Loucy (cell line): ENCODE measurements around the gene RNF41.

Source experiments
- H2AFZ ChIP-seq: fragments of 200-600 bp; sonication (generic); 2 replicates; pipeline ENCODE4 v1.6.0; 2016; ENCODE audit warnings: antibody characterized with exemption, mild to moderate bottlenecking, low read length, moderate library complexity
- H3F3A ChIP-seq: fragments of 200-600 bp; 2 replicates; pipeline ENCODE4 v1.6.0; 2016; ENCODE audit warnings: antibody characterized with exemption, low read depth, mild to moderate bottlenecking
- H3K27me3 ChIP-seq: fragments of 200-600 bp; sonication (generic); 2 replicates; pipeline ENCODE4 v1.6.1; 2014; ENCODE audit warnings: low read length, mild to moderate bottlenecking; ENCODE audit not compliant: insufficient read depth, poor library complexity, severe bottlenecking
- H3K36me3 ChIP-seq: fragments of 200-600 bp; sonication (generic); 2 replicates; pipeline ENCODE4 v1.6.1; 2016; ENCODE audit warnings: low read length; ENCODE audit not compliant: insufficient read depth
- H3K4me1 ChIP-seq: fragments of 200-600 bp; sonication (generic); 2 replicates; pipeline ENCODE4 v1.5.1; 2014; ENCODE audit warnings: low read length, mild to moderate bottlenecking; ENCODE audit not compliant: insufficient read depth, poor library complexity, severe bottlenecking
- H3K4me2 ChIP-seq: fragments of 200-600 bp; sonication (generic); 2 replicates; pipeline ENCODE4 v1.6.0; 2014; ENCODE audit warnings: antibody characterized with exemption, low read length, low read depth, mild to moderate bottlenecking; ENCODE audit not compliant: poor library complexity, severe bottlenecking
- H3K4me3 ChIP-seq: fragments of 200-600 bp; sonication (generic); 2 replicates; pipeline ENCODE4 v1.5.1; 2014; ENCODE audit warnings: low read length, mild to moderate bottlenecking, mixed read lengths; ENCODE audit not compliant: poor library complexity, severe bottlenecking
- H3K79me2 ChIP-seq: fragments of 200-600 bp; sonication (generic); 2 replicates; pipeline ENCODE4 v1.6.1; 2014; ENCODE audit warnings: low read length; ENCODE audit not compliant: insufficient read depth
- H3K9ac ChIP-seq: fragments of 200-600 bp; sonication (generic); 2 replicates; pipeline ENCODE4 v1.6.0; 2014; ENCODE audit warnings: mild to moderate bottlenecking, low read depth, low read length, moderate library complexity; ENCODE audit not compliant: poor library complexity, severe bottlenecking
- H3K9me2 ChIP-seq: fragments of 200-600 bp; sonication (generic); replicated peaks from 2 replicates; pipeline ENCODE4 v1.6.1; 2016; ENCODE audit warnings: low read depth, low read length, mixed read lengths
- H3K9me3 ChIP-seq: fragments of 200-600 bp; sonication (generic); 2 replicates; pipeline ENCODE4 v1.6.1; 2014; ENCODE audit warnings: mild to moderate bottlenecking, antibody characterized with exemption, low read length, low read depth; ENCODE audit not compliant: insufficient read depth
- H4K20me1 ChIP-seq: fragments of 200-600 bp; sonication (generic); 2 replicates; pipeline ENCODE4 v1.6.0; 2014; ENCODE audit warnings: antibody characterized with exemption, low read length, mild to moderate bottlenecking; ENCODE audit not compliant: insufficient read depth, poor library complexity, severe bottlenecking
- CTCF ChIP-seq: fragments of 200-600 bp; sonication (generic); conservative IDR thresholded peaks from 2 replicates; pipeline ENCODE4 v1.5.1; 2014; ENCODE audit warnings: mild to moderate bottlenecking, antibody characterized with exemption, low read length
- EZH2phosphoT487 ChIP-seq: fragments of 200-600 bp; IDR thresholded peaks from 2 replicates; pipeline ENCODE4 v1.6.1; 2018; ENCODE audit warnings: antibody characterized with exemption, mild to moderate bottlenecking, moderate library complexity, borderline replicate concordance

RNF41 gene

DNA sequence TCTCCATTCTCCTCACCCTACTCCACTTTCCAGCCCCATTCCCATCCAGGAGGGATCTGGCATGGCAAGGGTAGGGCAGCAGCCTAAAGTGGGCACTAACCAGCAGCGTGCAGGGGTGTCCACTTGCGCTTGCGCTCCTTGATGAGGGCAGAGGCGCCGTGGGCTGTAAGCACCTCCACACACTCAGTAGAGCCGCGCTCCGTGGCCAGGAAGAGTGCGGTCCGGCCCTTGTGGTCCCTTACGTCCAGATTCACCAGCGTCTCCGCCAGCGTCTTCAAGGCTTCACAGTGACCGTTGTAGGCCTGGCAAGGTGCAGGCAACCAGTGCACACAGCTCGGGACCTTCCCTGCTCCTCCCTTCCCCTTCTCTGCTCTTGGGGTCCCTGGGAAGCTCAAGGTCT lies 26.2 kb upstream of the RNF41 start:
- no peak overlapping the region for H2AFZ ChIP-seq
- peaks cover 66% of the 10 kb centered on the region; the same call in 1 of the 2 replicates for H3K36me3 ChIP-seq
- H3K4me1 ChIP-seq = no peaks in the 10 kb centered on the region
- H3K4me3 ChIP-seq = no peak overlapping the region
- TF ChIP-seq CTCF (no peak), EZH2phosphoT487 (no peak)
- H3F3A ChIP-seq = no peaks in the 10 kb centered on the region
- no peaks in the 10 kb centered on the region for H3K9me2 ChIP-seq
- H3K79me2 ChIP-seq = no peaks in the 10 kb centered on the region
- H3K9me3 ChIP-seq = no peaks in the 10 kb centered on the region
- H3K9ac ChIP-seq = no peak overlapping the region
- H3K27me3 ChIP-seq = no peaks in the 10 kb centered on the region
- no peak overlapping the region for H3K4me2 ChIP-seq
- no peaks in the 10 kb centered on the region for H4K20me1 ChIP-seq

GRCh38 chr12:56244494-56244893 lies 22.8 kb upstream of the RNF41 start:
- Histone ChIP-seq H3K9me3 (no peaks in the 10 kb centered on the region), H3K4me1 (no peaks in the 10 kb centered on the region), H3K9ac (no peak overlapping the region), H4K20me1 (no peaks in the 10 kb centered on the region), H3K4me2 (no peak overlapping the region), H3K36me3 (peaks cover 72% of the 10 kb centered on the region; the same call in 1 of the 2 replicates), H2AFZ (no peak overlapping the region), H3K9me2 (no peaks in the 10 kb centered on the region), H3K27me3 (no peaks in the 10 kb centered on the region), H3K4me3 (no peak overlapping the region), H3K79me2 (no peaks in the 10 kb centered on the region), H3F3A (no peaks in the 10 kb centered on the region)
- TF ChIP-seq EZH2phosphoT487 (no peak), CTCF (no peak)

DNA sequence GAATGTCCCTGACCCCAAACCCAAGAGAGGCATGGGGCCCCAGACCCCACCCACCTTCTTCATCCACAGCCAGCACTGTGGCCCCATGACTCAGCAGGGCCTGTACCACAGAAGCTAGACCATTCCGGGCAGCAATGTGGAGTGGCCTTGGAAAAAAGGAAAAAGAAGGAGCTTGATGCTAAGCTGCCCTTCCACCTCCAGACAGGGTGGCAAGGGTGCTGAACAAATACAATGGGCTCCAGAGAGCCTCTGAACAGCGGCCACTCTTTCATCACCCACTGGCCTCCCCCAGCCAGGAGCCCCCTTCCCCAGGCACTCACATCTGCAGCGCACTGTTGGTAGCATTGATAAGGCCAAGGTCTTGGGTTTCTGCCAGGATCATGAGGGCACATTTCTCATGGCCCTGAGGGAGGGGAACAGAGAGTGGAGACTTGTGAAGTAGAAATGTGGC lies 22.0 kb upstream of the RNF41 start:
- Histone ChIP-seq H3K9ac (no peak overlapping the region), H4K20me1 (no peaks in the 10 kb centered on the region), H3K27me3 (no peaks in the 10 kb centered on the region), H3K4me2 (no peak overlapping the region), H3K9me2 (no peaks in the 10 kb centered on the region), H2AFZ (no peak overlapping the region), H3F3A (no peaks in the 10 kb centered on the region), H3K4me3 (no peak overlapping the region), H3K36me3 (peaks cover 67% of the 10 kb centered on the region; the same call in 1 of the 2 replicates), H3K9me3 (no peaks in the 10 kb centered on the region), H3K79me2 (no peaks in the 10 kb centered on the region), H3K4me1 (no peaks in the 10 kb centered on the region)
- TF ChIP-seq CTCF = no peak
